Kasumi-1 (cell line): ENCODE results near the gene HGD.
"Not testable (repeated sequence)": the region's sequence is repeated elsewhere in the genome, so short reads cannot be mapped to it uniquely, and the experiment has no call there.

ENCODE experiments used
- DNase-seq, 2 experiments: peaks; one replicate each; lab custom pipeline; 2025; lab: John Stamatoyannopoulos, UW

HGD gene

DNA sequence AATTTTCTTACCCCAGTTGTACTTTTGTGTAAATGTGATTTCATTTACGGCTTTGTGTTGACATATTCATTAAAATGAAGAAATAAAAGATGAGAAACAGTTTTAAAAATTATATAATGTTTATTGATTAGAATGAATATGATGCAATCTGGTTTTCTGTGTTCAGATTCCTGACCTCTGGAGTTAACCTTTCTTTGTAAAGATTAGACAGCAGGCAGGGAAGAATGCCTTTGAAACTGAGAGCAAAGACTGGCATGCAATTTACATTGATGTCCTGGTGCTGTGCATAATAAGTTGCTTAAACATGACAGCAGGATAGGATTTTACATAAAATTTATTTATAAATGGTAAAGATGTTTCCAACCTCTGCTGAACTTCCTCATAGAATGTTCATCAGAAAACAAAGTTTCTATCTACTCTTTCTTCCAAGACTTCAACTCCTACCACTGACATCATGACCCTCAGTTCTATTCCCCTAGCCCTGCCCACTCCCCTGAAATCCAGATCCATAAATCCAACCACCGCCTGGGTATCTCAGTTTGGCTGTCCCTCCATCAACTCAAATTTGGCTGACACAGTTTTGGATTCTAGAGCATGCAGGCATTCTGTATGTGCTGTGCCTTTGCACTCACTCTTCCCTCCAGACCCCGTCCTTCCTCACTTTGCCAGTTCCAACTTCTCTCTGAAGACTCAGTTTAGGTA, 1.7 kb downstream of the HGD start:
- DNase-seq, result no peak

- DNase-seq, result peak in 1 of 2 experiments; percentile 3
These were observed 3.1 kb downstream of the HGD start for GRCh38 chr3:120678984-120679383.

GRCh38 chr3:120678331-120678947, 3.6 kb downstream of the HGD start:
- peak; percentile 88 to 89 for DNase-seq

DNA sequence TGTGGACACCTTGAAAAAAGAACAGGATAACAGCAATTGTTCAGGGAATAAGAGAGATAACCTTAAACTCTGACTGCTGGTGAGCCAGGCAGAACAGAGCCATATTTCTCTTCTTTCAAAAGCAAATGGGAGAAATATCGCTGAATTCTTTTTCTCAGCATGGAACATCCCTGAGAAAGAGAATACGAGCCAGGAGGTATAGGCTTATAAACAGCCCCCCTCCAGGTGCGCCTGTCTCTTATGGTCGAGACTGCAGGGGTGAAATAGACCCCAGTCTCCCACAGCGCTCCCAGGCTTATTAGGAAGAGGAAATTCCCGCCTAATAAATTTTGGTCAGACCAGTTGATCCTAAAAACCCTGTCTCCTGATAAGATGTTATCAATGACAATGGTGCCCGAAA, 4.8 kb downstream of the HGD start:
- DNase-seq, result not testable (repeated sequence)

DNA sequence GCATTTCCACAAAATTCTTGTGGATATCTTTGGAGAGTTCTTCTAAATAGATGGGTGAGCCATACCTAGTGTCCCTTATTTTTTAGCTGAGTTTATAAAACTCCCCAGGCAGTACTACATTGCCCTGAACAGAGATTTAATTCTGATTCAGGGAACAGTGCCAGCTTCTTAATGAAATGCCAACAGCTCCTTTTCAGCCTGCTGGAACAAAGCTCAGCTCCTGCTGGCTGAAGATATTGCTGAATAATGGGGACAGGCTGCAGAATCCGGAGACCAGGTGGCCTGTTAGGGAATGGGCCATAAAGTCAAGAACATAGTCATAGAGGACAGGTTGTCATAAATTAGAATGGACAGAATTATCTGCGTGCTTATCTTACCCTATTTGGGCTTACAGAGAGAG, 8.9 kb downstream of the HGD start:
- no peak for DNase-seq

- DNase-seq, result no peak
These were observed 11.5 kb downstream of the HGD start for GRCh38 chr3:120670576-120670975.

- no peak for DNase-seq
These were observed 17.1 kb downstream of the HGD start for GRCh38 chr3:120664926-120665325.

DNA sequence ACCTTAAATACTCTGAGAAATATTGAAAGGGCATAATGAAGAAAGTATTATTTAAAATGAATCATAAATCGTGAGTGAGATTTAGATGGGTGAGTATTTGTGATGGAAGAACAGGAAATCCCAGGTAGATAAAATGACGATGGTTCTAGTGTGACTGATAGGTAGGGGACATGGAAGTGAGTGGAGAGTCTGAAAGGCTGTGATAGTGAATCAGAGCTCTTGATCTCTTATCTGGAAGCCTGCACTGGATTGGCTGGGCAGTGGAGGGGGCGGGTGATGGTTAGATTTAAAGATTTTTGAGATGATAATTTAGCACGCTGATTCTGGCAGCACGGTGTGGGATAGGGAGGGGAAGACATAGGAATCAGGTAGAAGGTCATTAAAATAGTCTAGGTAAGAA, 20.1 kb downstream of the HGD start:
- no peak for DNase-seq

- DNase-seq, result no peak
These were observed 20.7 kb downstream of the HGD start for GRCh38 chr3:120661106-120661905.

- no peak for DNase-seq
These were observed 22.2 kb downstream of the HGD start for GRCh38 chr3:120659834-120660233.

- DNase-seq, result peak; percentile 30 to 38
These were observed 22.8 kb downstream of the HGD start for GRCh38 chr3:120659285-120659684.

DNA sequence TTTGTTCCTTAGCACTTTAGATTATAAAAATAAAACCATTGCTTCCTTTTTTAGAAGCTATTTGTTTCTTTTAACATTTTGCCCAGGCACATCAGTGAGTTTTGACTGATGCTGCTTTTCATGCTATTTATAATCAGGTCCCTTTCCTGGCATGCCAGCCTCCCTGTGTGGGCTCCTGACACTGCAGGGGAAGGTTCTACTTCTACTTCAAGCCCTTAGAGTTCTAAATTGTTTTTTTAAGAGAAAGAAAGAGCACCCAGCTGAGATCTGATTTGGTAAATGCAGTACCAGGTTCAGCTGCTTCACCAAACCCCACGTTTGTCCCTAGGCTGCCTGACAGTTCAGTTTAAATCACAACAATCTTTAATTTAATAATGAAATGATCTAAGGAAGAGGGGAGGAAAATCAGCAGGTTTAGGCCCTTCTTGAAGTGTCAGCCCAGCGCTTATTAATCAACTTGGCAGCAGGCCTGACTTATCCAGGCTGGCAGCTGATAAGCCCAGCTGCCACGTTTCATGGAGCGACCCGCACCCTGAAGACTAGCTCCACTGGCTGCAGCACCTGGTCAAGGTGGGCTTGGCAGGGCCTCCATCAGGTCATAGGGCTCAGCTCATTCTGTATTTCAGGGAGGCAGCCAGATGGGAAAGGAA, 29.0 kb downstream of the HGD start:
- DNase-seq, result no peak

GRCh38 chr3:120652281-120652680, 29.8 kb downstream of the HGD start:
- DNase-seq, result no peak

GRCh38 chr3:120650311-120650710, 31.7 kb downstream of the HGD start:
- DNase-seq, result no peak

GRCh38 chr3:120649830-120650233, 32.2 kb downstream of the HGD start:
- DNase-seq, result no peak

DNA sequence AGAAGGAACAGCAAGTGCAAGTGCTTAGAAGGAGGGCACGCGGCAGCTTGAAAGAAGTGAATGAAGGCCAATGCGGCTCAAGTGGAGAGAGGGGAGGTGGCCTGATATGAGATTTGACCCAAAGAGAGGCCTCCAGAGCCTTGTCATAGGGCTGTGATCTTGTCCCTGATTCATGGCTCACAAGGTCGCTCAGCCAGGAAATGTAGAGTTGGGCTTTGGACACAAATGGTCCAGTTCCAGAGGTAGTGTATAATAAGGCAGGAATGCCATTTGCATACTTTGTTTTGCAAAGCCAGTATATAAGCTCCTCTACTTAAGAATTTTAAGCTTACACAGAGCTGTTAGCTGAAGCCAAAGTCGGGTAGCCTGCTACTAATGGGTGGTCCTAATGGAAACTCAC, 33.7 kb downstream of the HGD start:
- DNase-seq, result no peak

GRCh38 chr3:120646771-120647432, 35.1 kb downstream of the HGD start:
- DNase-seq, result no peak

GRCh38 chr3:120645083-120645845, 36.8 kb downstream of the HGD start:
- peak; percentile 21 to 46 for DNase-seq

DNA sequence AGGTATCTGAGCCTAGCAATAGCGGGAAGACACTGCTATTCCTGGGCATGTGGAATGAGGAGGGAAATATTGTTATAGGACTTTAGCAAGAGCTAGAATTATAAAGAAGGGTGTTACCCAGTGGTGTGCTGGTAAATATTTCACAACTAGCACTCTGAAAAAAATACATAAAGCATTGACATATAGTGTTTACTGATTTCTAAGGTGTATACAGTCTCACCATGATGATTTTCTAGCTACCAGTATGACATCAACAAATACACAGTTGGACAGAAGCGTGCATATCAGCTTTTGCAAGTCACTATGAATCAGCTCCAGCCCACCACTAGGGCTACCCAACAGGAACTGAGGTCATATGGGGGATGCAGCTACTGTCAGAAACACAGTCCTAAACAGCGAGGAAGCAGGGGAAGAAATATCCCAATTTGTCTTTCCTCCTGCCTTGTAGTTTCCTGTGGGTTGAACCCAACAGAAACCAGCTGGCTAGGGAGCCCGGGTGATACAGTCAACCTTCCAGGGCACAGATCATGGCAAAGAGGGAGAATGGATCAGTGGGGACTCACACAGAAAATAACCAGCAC, 39.6 kb downstream of the HGD start:
- peak; percentile 91 to 96 for DNase-seq

DNA sequence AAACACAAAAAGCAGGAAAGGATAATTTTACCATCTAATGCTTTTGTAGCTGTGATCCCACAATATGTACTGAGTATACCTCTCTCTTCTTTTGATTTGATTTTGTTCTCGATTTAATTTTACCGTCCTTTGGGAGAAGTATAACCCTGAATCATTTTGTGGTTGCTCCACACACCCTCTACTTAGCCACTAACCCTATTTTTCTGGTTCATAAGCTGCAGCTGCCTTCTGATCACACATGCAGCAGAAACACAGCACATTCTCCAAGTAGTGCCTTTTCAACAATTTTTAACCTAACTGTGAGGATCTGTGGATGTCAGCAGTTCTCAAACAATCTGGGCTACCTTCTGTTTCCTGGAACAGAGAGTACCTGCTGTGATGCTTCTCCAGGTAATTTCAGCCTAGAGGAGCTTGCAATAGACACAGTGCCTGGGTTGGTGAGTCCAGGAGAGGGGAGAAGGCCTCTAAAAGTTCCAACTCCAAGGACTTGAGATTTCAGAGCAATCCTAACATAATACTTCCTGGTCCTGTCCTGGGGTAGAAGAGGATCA, 40.3 kb downstream of the HGD start:
- no peak for DNase-seq

- no peak for DNase-seq
These were observed 41.8 kb downstream of the HGD start for GRCh38 chr3:120640231-120640630.
